K562 (cell line): ENCODE results near the gene SLC19A1. TPM values are rescaled to one million over a fixed set of nuclear protein-coding genes. Genes with fewer than 3 reads are reported as not detected.

Source experiments
- ESRRB ChIP-seq: fragments of 250-450 bp; sonication (Bioruptor Pico); IDR thresholded peaks from 2 replicates; pipeline ENCODE4 v1.5.0; 2020; ENCODE audit warnings: mild to moderate bottlenecking, moderate library complexity, borderline replicate concordance
- FOXA3 ChIP-seq, 2 experiments: fragments of 450-650 bp in 1 of 2; sonication (generic) in 1 of 2; formaldehyde crosslinking; IDR thresholded peaks in 1 of 2; conservative IDR thresholded peaks in 1 of 2; 2 replicates each; pipeline versions ENCODE4 v1.4.0 to v1.8.0; 2020 to 2022; ENCODE audit warnings: mild to moderate bottlenecking in 2 of 2, missing genetic modification reagents in 1 of 2
- FOXP1 ChIP-seq: sonication (generic); formaldehyde crosslinking; IDR thresholded peaks from 2 replicates; pipeline ENCODE4 v1.8.0; 2022; ENCODE audit warnings: mild to moderate bottlenecking, missing genetic modification reagents
- KAT8 ChIP-seq: fragments of 450-650 bp; IDR thresholded peaks from 2 replicates; pipeline ENCODE4 v1.6.1; 2016; ENCODE audit warnings: low read depth, mild to moderate bottlenecking
- MBD1 ChIP-seq: fragments of 250-450 bp; sonication (Bioruptor Pico); IDR thresholded peaks from 2 replicates; pipeline ENCODE4 v1.8.0; 2022; ENCODE audit warnings: inconsistent platforms
- MTA2 ChIP-seq: fragments of 450-650 bp; IDR thresholded peaks from 2 replicates; pipeline ENCODE4 v1.6.1; 2016; ENCODE audit warnings: low read depth
- NCOA6 ChIP-seq: fragments of 450-650 bp; IDR thresholded peaks from 2 replicates; pipeline ENCODE4 v1.6.1; 2017; ENCODE audit warnings: mild to moderate bottlenecking
- PML ChIP-seq: IDR thresholded peaks from 2 replicates; pipeline ENCODE4 v1.6.1; 2012; ENCODE audit warnings: low read length, inconsistent platforms
- RBBP5 ChIP-seq: fragments of 200-600 bp; sonication (generic); IDR thresholded peaks from 2 replicates; pipeline ENCODE4 v1.6.1; 2012; ENCODE audit warnings: borderline replicate concordance, mild to moderate bottlenecking, low read length, control low read depth, inconsistent platforms; ENCODE audit not compliant: insufficient read depth, poor library complexity, severe bottlenecking
- SFPQ ChIP-seq: fragments of 200-400 bp; formaldehyde crosslinking; IDR thresholded peaks from 2 replicates; pipeline ENCODE4 v1.6.1; 2017; ENCODE audit warnings: mild to moderate bottlenecking, low read depth, low read length, moderate library complexity
- SIN3A ChIP-seq, 2 experiments: fragments of 150-350 bp in 1 of 2; IDR thresholded peaks; 2 replicates each; pipeline ENCODE4 v1.6.1; 2011 to 2016; ENCODE audit warnings: borderline replicate concordance in 2 of 2, low read depth in 2 of 2, low read length in 2 of 2, mild to moderate bottlenecking in 2 of 2, moderate library complexity in 2 of 2; ENCODE audit not compliant: control insufficient read depth in 1 of 2
- SMARCA4 ChIP-seq: fragments of 450-650 bp; IDR thresholded peaks from 2 replicates; pipeline ENCODE4 v1.6.1; 2016
- ZNF184 ChIP-seq: sonication (generic); formaldehyde crosslinking; IDR thresholded peaks from 2 replicates; pipeline ENCODE4 v1.5.0; 2020; ENCODE audit warnings: missing genetic modification reagents
- polyA plus RNA-seq, 8 experiments: library from polyadenylated mRNA; depleted of rRNA in 4 of 8; stranded (reverse) in 5 of 8; unstranded in 3 of 8; fragments of >200 nt; fragmentation: Nextera tagmentation in 2 of 8; fragmentation: Illumina TruSeq in 1 of 8; extraction: Ambion mirVana in 2 of 8; extraction: Trizol in 1 of 8; gene quantifications; 2 replicates each; pipeline versions ENCODE4 v1.2.1 to v1.2.3, GENCODE V29; 2011 to 2014; ENCODE audit warnings: inconsistent platforms in 1 of 8, missing spikeins in 1 of 8
- total RNA-seq, 7 experiments: library from RNA; depleted of rRNA in 6 of 7; stranded (reverse); fragments of >200 nt in 6 of 7; fragmentation: Illumina TruSeq in 2 of 7; extraction: Trizol in 2 of 7; gene quantifications; 2 replicates each; pipeline versions ENCODE4 v1.2.1 to v1.2.3, GENCODE V29; 2011 to 2021; ENCODE audit warnings: low replicate concordance in 1 of 7
- TF ChIP-seq, protein P1 (sequence below), 2 experiments: IDR thresholded peaks in 1 of 2; conservative IDR thresholded peaks in 1 of 2; 2 replicates each; pipeline ENCODE4 v1.6.1; 2016; ENCODE audit warnings: low read depth in 2 of 2, mild to moderate bottlenecking in 1 of 2, missing compliant biosample characterization in 1 of 2, missing genetic modification characterization in 1 of 2, moderate library complexity in 1 of 2
- TF ChIP-seq, protein P2 (sequence below): fragments of 250-450 bp; sonication (Bioruptor Pico); IDR thresholded peaks from 2 replicates; pipeline ENCODE4 v1.4.0; 2020; ENCODE audit warnings: mild to moderate bottlenecking, moderate library complexity, borderline replicate concordance
- TF ChIP-seq, protein P3 (sequence below), 2 experiments: fragments of 450-650 bp; conservative IDR thresholded peaks; 2 replicates each; pipeline ENCODE4 v1.6.1; 2017; ENCODE audit warnings: mild to moderate bottlenecking in 2 of 2, moderate library complexity in 2 of 2

Gene SLC19A1
- total and polyA plus RNA-seq, 9 of the 15 experiments (the other 6 are each of a cell fraction or from before 2014, with no cell fraction given): 0.65 to 88.7 (median 12.0) TPM

DNA sequence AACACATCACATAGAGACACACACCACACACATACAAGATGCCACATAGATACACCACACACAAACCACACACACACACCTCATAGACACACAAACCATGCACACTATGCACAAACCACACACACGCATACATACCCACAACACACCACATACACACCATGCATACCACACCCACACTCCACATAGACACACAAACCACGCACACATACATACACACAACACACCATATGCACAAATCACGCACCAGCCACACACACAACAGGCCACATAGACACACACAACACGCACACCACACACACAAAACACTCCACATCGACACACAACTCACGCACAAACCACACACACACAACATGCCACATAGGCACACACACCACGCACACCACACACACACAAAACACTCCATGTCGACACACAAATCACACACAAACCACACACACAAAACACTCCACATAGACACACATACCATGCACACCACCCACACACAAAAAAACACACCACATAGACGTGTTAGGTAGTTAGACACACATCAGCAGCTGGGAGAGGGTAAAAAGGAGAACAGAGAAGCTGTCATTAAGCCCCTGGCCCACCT, 49.5 kb upstream of the SLC19A1 start (continued):
- TF ChIP-seq, protein P1, sequence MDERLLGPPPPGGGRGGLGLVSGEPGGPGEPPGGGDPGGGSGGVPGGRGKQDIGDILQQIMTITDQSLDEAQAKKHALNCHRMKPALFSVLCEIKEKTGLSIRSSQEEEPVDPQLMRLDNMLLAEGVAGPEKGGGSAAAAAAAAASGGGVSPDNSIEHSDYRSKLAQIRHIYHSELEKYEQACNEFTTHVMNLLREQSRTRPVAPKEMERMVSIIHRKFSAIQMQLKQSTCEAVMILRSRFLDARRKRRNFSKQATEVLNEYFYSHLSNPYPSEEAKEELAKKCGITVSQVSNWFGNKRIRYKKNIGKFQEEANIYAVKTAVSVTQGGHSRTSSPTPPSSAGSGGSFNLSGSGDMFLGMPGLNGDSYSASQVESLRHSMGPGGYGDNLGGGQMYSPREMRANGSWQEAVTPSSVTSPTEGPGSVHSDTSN (CRISPR knock-in tag; IDR thresholded peaks at IDR 0.05; ENCODE audit: low read depth): no peak
- TF ChIP-seq, protein P1 (tag; conservative IDR thresholded peaks at IDR 0.05; ENCODE audit: low read depth): no peak
- TF ChIP-seq FOXA3 (CRISPR knock-in tag; conservative IDR thresholded peaks at IDR 0.05 in 1 of 2, IDR thresholded peaks at IDR 0.05 in 1 of 2): no peak
- no peak for TF ChIP-seq PML
- no peak for TF ChIP-seq ESRRB (CRISPR knock-in tag)
- TF ChIP-seq NCOA6: no peak
- TF ChIP-seq, protein P2, sequence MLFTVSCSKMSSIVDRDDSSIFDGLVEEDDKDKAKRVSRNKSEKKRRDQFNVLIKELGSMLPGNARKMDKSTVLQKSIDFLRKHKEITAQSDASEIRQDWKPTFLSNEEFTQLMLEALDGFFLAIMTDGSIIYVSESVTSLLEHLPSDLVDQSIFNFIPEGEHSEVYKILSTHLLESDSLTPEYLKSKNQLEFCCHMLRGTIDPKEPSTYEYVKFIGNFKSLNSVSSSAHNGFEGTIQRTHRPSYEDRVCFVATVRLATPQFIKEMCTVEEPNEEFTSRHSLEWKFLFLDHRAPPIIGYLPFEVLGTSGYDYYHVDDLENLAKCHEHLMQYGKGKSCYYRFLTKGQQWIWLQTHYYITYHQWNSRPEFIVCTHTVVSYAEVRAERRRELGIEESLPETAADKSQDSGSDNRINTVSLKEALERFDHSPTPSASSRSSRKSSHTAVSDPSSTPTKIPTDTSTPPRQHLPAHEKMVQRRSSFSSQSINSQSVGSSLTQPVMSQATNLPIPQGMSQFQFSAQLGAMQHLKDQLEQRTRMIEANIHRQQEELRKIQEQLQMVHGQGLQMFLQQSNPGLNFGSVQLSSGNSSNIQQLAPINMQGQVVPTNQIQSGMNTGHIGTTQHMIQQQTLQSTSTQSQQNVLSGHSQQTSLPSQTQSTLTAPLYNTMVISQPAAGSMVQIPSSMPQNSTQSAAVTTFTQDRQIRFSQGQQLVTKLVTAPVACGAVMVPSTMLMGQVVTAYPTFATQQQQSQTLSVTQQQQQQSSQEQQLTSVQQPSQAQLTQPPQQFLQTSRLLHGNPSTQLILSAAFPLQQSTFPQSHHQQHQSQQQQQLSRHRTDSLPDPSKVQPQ (CRISPR knock-in tag): no peak
- no peak for TF ChIP-seq SMARCA4
- no peak for TF ChIP-seq KAT8
- no peak for TF ChIP-seq ZNF184 (CRISPR knock-in tag)
- no peak for TF ChIP-seq RBBP5
- no peak for TF ChIP-seq SFPQ
- TF ChIP-seq SIN3A (IDR thresholded peaks at IDR 0.05; ENCODE audit: borderline replicate concordance in 2 of 2, control insufficient read depth in 1 of 2, low read depth in 2 of 2, low read length in 2 of 2): no peak
- no peak for TF ChIP-seq FOXP1
- TF ChIP-seq, protein P3, sequence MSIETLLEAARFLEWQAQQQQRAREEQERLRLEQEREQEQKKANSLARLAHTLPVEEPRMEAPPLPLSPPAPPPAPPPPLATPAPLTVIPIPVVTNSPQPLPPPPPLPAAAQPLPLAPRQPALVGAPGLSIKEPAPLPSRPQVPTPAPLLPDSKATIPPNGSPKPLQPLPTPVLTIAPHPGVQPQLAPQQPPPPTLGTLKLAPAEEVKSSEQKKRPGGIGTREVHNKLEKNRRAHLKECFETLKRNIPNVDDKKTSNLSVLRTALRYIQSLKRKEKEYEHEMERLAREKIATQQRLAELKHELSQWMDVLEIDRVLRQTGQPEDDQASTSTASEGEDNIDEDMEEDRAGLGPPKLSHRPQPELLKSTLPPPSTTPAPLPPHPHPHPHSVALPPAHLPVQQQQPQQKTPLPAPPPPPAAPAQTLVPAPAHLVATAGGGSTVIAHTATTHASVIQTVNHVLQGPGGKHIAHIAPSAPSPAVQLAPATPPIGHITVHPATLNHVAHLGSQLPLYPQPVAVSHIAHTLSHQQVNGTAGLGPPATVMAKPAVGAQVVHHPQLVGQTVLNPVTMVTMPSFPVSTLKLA (conservative IDR thresholded peaks at IDR 0.05): no peak
- TF ChIP-seq MBD1 (CRISPR knock-in tag): no peak
- peak; percentile 49 for TF ChIP-seq MTA2
